Smooth muscle cell (in vitro differentiated cells): ENCODE data around the gene LGR6. TPM values are rescaled to one million over a fixed set of nuclear protein-coding genes. Genes with fewer than 3 reads are reported as not detected.
"Not testable (repeated sequence)": the region's sequence is repeated elsewhere in the genome, so short reads cannot be mapped to it uniquely, and the experiment has no call there.

Experiments
- DNase-seq: peaks from one replicate; lab custom pipeline; 2025; ENCODE audit not compliant: unreplicated experiment; lab: John Stamatoyannopoulos, UW
- H2AFZ ChIP-seq: fragments of 200-600 bp; sonication (generic); 2 replicates; pipeline ENCODE4 v1.6.0; 2016; ENCODE audit warnings: antibody characterized with exemption, low read depth, mild to moderate bottlenecking
- H3F3A ChIP-seq: fragments of 200-600 bp; sonication (generic); 2 replicates; pipeline ENCODE4 v1.6.0; 2017; ENCODE audit warnings: antibody characterized with exemption, low read depth
- H3K27ac ChIP-seq: fragments of 200-600 bp; sonication (generic); 2 replicates; pipeline ENCODE4 v1.5.1; 2016; ENCODE audit warnings: low read depth, mild to moderate bottlenecking
- H3K27me3 ChIP-seq: fragments of 200-600 bp; sonication (generic); 2 replicates; pipeline ENCODE4 v1.6.1; 2016; ENCODE audit warnings: low read depth, mild to moderate bottlenecking
- H3K36me3 ChIP-seq: fragments of 200-600 bp; sonication (generic); 2 replicates; pipeline ENCODE4 v1.5.1; 2016; ENCODE audit warnings: low read depth
- H3K4me1 ChIP-seq: fragments of 200-600 bp; sonication (generic); 2 replicates; pipeline ENCODE4 v1.5.1; 2016; ENCODE audit warnings: low read depth
- H3K4me2 ChIP-seq: fragments of 200-600 bp; sonication (generic); 2 replicates; pipeline ENCODE4 v1.6.0; 2016; ENCODE audit warnings: mild to moderate bottlenecking
- H3K4me3 ChIP-seq: fragments of 200-600 bp; sonication (generic); 2 replicates; pipeline ENCODE4 v1.5.1; 2016; ENCODE audit warnings: mild to moderate bottlenecking
- H3K79me2 ChIP-seq: fragments of 200-600 bp; sonication (generic); 2 replicates; pipeline ENCODE4 v1.6.0; 2016; ENCODE audit warnings: low read depth, mild to moderate bottlenecking
- H3K9ac ChIP-seq: fragments of 200-600 bp; sonication (generic); 2 replicates; pipeline ENCODE4 v1.6.0; 2016; ENCODE audit warnings: low read depth
- H3K9me3 ChIP-seq: fragments of 200-600 bp; sonication (generic); replicated peaks from 2 replicates; pipeline ENCODE4 v1.5.1; 2016; ENCODE audit warnings: low read depth
- H4K20me1 ChIP-seq: fragments of 200-600 bp; sonication (generic); 2 replicates; pipeline ENCODE4 v1.6.0; 2016; ENCODE audit warnings: low read depth
- WGBS: methylation state at CpG from one replicate; pipeline ENCODE4 v1.1.7; 2016; ENCODE audit warnings: low lambda C conversion rate; 5-methylcytosine and 5-hydroxymethylcytosine counted together
- polyA plus RNA-seq: library from polyadenylated mRNA; unstranded; fragments of >200 nt; fragmentation: Nextera tagmentation; extraction: Ambion mirVana; gene quantifications from 2 replicates; pipeline ENCODE4 v1.2.1, GENCODE V29; 2016
- total RNA-seq: library from RNA; depleted of rRNA; stranded (reverse); fragments of >200 nt; gene quantifications from 2 replicates; pipeline ENCODE4 v1.2.3, GENCODE V29; 2014
- TF ChIP-seq, protein P1 (sequence below): fragments of 200-600 bp; sonication (generic); IDR thresholded peaks from 2 replicates; pipeline ENCODE4 v1.5.1; 2017; ENCODE audit warnings: borderline replicate concordance, mild to moderate bottlenecking, antibody characterized with exemption; ENCODE audit not compliant: insufficient read depth, poor library complexity, severe bottlenecking

Gene LGR6
- total and polyA plus RNA-seq, 2 experiments from 2014 or later = 1.8 to 2.9 TPM

DNA sequence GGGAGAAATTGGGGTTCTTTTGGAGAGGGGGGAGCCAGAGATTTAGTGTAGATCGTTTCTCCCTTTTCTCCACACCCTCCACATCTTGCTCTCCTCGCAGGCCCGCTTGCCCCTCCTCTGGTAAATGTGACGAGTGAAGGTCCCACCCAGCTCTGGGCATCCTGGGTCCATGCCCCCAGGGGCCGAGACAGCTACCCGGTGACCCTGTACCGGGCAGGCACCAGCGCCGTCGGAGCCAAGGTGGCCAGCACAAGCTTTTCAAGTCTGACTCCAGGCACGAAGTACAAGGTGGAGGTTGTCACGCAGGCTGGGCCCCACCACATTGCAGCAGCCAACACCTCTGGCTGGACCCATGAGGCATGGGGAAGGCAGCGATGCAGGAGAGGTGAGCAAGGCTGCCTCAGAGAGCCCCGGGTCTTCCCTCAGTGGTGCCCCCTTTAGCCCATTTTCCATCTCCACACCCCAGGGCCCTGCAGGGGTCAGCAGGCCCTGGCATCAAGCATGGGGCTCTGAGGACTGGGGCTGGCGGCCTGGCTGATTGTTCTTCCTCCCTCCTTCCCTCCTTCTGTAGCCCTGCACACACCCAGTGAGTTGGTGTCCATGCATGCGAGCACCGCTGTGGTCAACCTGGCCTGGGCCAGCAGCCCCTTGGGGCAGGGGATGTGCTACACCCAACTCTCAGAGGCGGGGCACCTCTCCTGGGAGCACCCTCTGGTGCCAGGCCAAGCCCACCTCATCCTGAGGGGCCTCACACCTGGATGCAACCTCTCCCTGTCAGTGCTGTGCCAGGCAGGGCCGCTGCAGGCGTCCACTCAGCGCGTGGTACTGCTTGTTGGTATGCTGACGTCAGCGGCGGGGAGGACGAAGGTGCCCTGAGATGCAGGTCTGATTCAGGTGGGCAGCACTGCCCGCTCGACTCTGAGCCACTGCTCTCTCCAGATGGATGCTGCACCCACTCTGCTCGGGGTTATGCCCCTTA, 16.4 kb upstream of the LGR6 start:
- no peak overlapping the region for H3K4me3 ChIP-seq
- H3K27ac ChIP-seq = no peak overlapping the region
- no peaks in the 10 kb centered on the region for H3K27me3 ChIP-seq
- TF ChIP-seq, protein P1, sequence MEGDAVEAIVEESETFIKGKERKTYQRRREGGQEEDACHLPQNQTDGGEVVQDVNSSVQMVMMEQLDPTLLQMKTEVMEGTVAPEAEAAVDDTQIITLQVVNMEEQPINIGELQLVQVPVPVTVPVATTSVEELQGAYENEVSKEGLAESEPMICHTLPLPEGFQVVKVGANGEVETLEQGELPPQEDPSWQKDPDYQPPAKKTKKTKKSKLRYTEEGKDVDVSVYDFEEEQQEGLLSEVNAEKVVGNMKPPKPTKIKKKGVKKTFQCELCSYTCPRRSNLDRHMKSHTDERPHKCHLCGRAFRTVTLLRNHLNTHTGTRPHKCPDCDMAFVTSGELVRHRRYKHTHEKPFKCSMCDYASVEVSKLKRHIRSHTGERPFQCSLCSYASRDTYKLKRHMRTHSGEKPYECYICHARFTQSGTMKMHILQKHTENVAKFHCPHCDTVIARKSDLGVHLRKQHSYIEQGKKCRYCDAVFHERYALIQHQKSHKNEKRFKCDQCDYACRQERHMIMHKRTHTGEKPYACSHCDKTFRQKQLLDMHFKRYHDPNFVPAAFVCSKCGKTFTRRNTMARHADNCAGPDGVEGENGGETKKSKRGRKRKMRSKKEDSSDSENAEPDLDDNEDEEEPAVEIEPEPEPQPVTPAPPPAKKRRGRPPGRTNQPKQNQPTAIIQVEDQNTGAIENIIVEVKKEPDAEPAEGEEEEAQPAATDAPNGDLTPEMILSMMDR = no peak
- H3K9ac ChIP-seq = no peak overlapping the region
- 96% methylated on average over 29 of the region's 29 CpGs for WGBS
- H3F3A ChIP-seq = no peaks in the 10 kb centered on the region
- no peaks in the 10 kb centered on the region for H3K36me3 ChIP-seq
- H3K4me1 ChIP-seq = no peaks in the 10 kb centered on the region
- H2AFZ ChIP-seq = no peak overlapping the region
- H4K20me1 ChIP-seq = no peaks in the 10 kb centered on the region
- no peaks in the 10 kb centered on the region for H3K9me3 ChIP-seq
- no peaks in the 10 kb centered on the region for H3K79me2 ChIP-seq
- H3K4me2 ChIP-seq = no peak overlapping the region
- DNase-seq = no peak

DNA sequence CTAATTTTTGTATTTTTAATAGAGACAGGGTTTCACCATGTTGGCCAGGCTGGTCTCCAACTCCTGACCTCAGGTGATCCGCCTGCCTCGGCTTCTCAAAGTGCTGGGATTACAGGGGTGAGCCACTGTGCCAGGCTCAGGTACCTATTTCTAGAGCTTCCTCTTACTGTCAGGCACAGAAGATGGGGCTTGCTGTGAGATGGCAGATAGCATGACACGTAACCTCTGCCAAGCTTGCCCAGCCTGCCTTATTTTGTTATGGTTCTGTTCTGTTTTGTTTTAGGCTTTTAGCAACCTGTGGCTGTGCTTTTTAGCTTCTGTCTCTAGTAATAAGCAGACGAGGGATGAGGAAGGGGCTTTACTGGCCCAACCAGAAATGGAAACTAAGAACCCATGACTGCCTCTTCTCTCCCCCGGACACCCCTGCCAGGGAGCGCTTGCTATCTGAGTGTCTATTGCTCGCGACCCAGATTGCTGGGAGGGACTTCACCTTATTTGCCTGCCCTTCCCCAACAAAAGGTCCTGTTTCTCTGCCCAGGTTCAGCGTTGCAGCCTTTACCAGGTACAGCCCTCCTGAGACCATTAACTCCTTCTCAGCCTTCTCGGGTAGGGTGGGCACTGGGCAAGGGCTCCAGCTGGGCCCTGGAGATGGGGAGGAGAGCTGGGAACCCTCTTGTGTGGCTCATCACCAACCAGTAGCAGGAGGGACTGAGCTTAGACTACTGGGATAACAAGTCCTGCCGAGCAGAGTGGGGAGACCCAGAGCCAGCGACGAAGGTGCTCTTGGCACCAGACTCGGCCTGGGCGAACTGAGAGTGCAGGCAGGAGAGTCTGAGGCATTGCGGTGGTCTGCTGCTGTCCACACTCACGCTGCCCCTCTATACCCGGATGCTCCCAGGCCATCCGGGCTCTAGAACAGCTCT, 13.5 kb upstream of the LGR6 start:
- Histone ChIP-seq H3K79me2 (no peaks in the 10 kb centered on the region), H3F3A (no peaks in the 10 kb centered on the region), H3K36me3 (no peaks in the 10 kb centered on the region), H3K4me1 (peaks cover 2% of the 10 kb centered on the region), H3K27me3 (no peaks in the 10 kb centered on the region), H3K4me2 (no peak overlapping the region), H3K9me3 (no peaks in the 10 kb centered on the region), H3K9ac (no peak overlapping the region), H3K27ac (no peak overlapping the region), H2AFZ (no peak overlapping the region), H4K20me1 (no peaks in the 10 kb centered on the region), H3K4me3 (no peak overlapping the region)
- TF ChIP-seq, protein P1 = no peak
- DNase-seq = no peak
- 83% methylated on average over 19 of the region's 19 CpGs for WGBS

DNA sequence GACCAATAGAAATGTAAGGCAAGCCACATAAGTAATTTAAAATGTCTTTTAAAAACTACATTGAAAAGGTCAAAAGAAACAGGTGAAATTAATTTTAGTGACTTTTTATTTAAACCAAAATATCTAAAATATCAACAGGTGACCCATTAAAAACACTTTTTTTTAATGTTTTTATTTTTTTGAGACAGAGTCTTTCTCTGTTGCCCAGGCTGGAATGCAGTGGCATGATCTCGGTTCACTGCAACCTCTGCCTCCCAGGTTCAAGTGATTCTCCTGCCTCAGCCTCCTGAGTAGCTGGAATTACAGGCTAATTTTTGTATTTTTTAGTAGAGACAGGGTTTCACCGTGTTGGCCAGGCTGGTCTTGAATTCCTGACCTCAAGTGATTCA, 12.9 kb upstream of the LGR6 start:
- H3K36me3 ChIP-seq, H3K4me2 ChIP-seq, H3K4me3 ChIP-seq, H3K27me3 ChIP-seq, H3K27ac ChIP-seq, H3F3A ChIP-seq, H3K4me1 ChIP-seq, DNase-seq, H3K79me2 ChIP-seq, H3K9ac ChIP-seq, H3K9me3 ChIP-seq, H4K20me1 ChIP-seq, H2AFZ ChIP-seq: not testable (repeated sequence)
- WGBS = 77% methylated on average over 2 of the region's 2 CpGs

DNA sequence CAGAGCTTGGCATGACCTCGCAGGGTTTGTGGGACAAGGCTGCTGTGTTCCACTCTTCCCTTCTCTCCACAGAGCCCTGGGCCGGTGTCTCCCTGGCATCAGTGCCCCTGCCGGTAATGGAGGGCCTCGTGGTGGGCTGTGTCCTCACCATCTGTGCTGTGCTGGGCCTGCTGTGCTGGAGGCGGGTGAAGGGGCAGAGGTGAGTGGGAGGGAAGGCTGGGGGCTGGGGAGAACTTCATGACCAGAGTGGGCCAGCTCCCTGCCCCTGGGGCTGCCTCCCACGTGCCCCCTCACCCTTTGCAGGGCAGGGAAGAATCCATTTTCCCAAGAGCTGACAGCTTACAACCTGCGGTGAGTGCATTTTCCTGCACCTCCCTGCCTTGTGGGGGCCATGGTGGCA, 12.0 kb upstream of the LGR6 start:
- no peak overlapping the region for H3K9ac ChIP-seq
- H4K20me1 ChIP-seq = no peaks in the 10 kb centered on the region
- no peak overlapping the region for H3K27ac ChIP-seq
- no peak overlapping the region for H3K4me2 ChIP-seq
- WGBS = 90% methylated on average over 6 of the region's 7 CpGs
- H3K9me3 ChIP-seq = no peaks in the 10 kb centered on the region
- no peaks in the 10 kb centered on the region for H3F3A ChIP-seq
- no peaks in the 10 kb centered on the region for H3K36me3 ChIP-seq
- no peak overlapping the region for H2AFZ ChIP-seq
- DNase-seq = no peak
- peaks cover 2% of the 10 kb centered on the region for H3K4me1 ChIP-seq
- no peaks in the 10 kb centered on the region for H3K79me2 ChIP-seq
- H3K4me3 ChIP-seq = no peak overlapping the region
- no peaks in the 10 kb centered on the region for H3K27me3 ChIP-seq
- TF ChIP-seq, protein P1 = no peak
